CD8-positive, alpha-beta memory T cell (primary cell): ENCODE measurements around the gene ZNF418. TPM values are rescaled to one million over a fixed set of nuclear protein-coding genes. Genes with fewer than 3 reads are reported as not detected.

ENCODE experiments used
- polyA plus RNA-seq: library from polyadenylated mRNA; unstranded; fragments of 300-500 nt; fragmentation: Illumina TruSeq; gene quantifications from one replicate; pipeline ENCODE4 v1.2.3, GENCODE V29; 2021
- total RNA-seq, 2 experiments: library from RNA; stranded (reverse); gene quantifications; one replicate each; pipeline ENCODE4 v1.2.3, GENCODE V29; 2021

Gene ZNF418
- total and polyA plus RNA-seq, 3 experiments from 2014 or later: 3.3 to 6.7 (median 5.1) TPM

Other genes with a start within 250 kb of the ZNF418 start
- 1 to 10 TPM; 6.5 to 7.7 TPM for gene ZNF154, start 226.2 kb downstream of the ZNF418 start, total RNA-seq
- 2.2 TPM for gene ZNF154, start 226.2 kb downstream of the ZNF418 start, polyA plus RNA-seq
- 10 to 100 TPM; 10.6 to 11.0 TPM for gene ZNF671, start 207.8 kb downstream of the ZNF418 start, total RNA-seq
- gene ZNF671, start 207.8 kb downstream of the ZNF418 start, polyA plus RNA-seq: 24.3 TPM
- gene ZNF776, start 188.6 kb downstream of the ZNF418 start, total RNA-seq: 10 to 100 TPM; 13.3 to 17.2 TPM
- 7.0 TPM for gene ZNF776, start 188.6 kb downstream of the ZNF418 start, polyA plus RNA-seq
- gene ZNF586, start 165.7 kb downstream of the ZNF418 start, total RNA-seq: 10 to 100 TPM; 15.6 to 17.1 TPM
- 18.6 TPM for gene ZNF586, start 165.7 kb downstream of the ZNF418 start, polyA plus RNA-seq
- gene ZNF552, start 120.5 kb downstream of the ZNF418 start, total RNA-seq: 10 to 100 TPM in 1 of 2 experiments, 1 to 10 TPM in 1; 7.2 to 10.6 TPM
- gene ZNF552, start 120.5 kb downstream of the ZNF418 start, polyA plus RNA-seq: 11.3 TPM
- gene ZNF587B, start 105.1 kb downstream of the ZNF418 start, total RNA-seq: 10 to 100 TPM; 24.8 to 25.4 TPM
- 1.4 TPM for gene ZNF587B, start 105.1 kb downstream of the ZNF418 start, polyA plus RNA-seq
- gene ZNF587, start 85.5 kb downstream of the ZNF418 start, total RNA-seq: 10 to 100 TPM; 24.2 to 27.2 TPM
- 4.8 TPM for gene ZNF587, start 85.5 kb downstream of the ZNF418 start, polyA plus RNA-seq
- gene ZNF814, start 46.4 kb downstream of the ZNF418 start, total RNA-seq: 10 to 100 TPM; 38.5 to 38.7 TPM
- 21.2 TPM for gene ZNF814, start 46.4 kb downstream of the ZNF418 start, polyA plus RNA-seq
- 10 to 100 TPM; 15.8 to 16.8 TPM for gene ZNF417, start 18.8 kb downstream of the ZNF418 start, total RNA-seq
- gene ZNF417, start 18.8 kb downstream of the ZNF418 start, polyA plus RNA-seq: 4.4 TPM
- 1 to 10 TPM; 7.2 to 8.8 TPM for gene ZNF256, start 12.3 kb upstream of the ZNF418 start, total RNA-seq
- gene ZNF256, start 12.3 kb upstream of the ZNF418 start, polyA plus RNA-seq: 4.5 TPM
- under 1 TPM in 1 of 2 experiments, not detected in 1; 0.33 TPM for gene C19orf18, start 39.1 kb upstream of the ZNF418 start, total RNA-seq
- gene C19orf18, start 39.1 kb upstream of the ZNF418 start, polyA plus RNA-seq: 0.41 TPM
- gene ZNF606, start 67.4 kb upstream of the ZNF418 start, total RNA-seq: 1 to 10 TPM; 8.2 to 8.7 TPM
- gene ZNF606, start 67.4 kb upstream of the ZNF418 start, polyA plus RNA-seq: 3.9 TPM
- not detected for gene ZSCAN1, start 98.6 kb upstream of the ZNF418 start, total RNA-seq
- gene ZSCAN1, start 98.6 kb upstream of the ZNF418 start, polyA plus RNA-seq: not detected
- gene ZNF135, start 123.9 kb upstream of the ZNF418 start, total RNA-seq: 1 to 10 TPM; 1.0 to 1.4 TPM
- 1.4 TPM for gene ZNF135, start 123.9 kb upstream of the ZNF418 start, polyA plus RNA-seq
- gene ZSCAN18, start 162.8 kb upstream of the ZNF418 start, total RNA-seq: 10 to 100 TPM; 22.4 to 24.0 TPM
- gene ZSCAN18, start 162.8 kb upstream of the ZNF418 start, polyA plus RNA-seq: 21.4 TPM
- gene ZNF329, start 215.4 kb upstream of the ZNF418 start, total RNA-seq: 1 to 10 TPM; 8.7 to 9.1 TPM
- gene ZNF329, start 215.4 kb upstream of the ZNF418 start, polyA plus RNA-seq: 10.3 TPM
- gene ZNF274, start 247.7 kb upstream of the ZNF418 start, total RNA-seq: 10 to 100 TPM; 23.4 to 25.9 TPM
- gene ZNF274, start 247.7 kb upstream of the ZNF418 start, polyA plus RNA-seq: 32.0 TPM